Measurements from ENCODE around the gene NIPSNAP3A.
A peak's percentile ranks its signal among the peaks of the same experiment; 100 is the strongest.

NIPSNAP3A gene

GRCh38 chr9:104772714-104773510 is 25.4 kb downstream of the NIPSNAP3A start:
- Histone ChIP-seq H2AFZ (ENCODE audit: insufficient read depth, low read length, poor library complexity) (no peak overlapping the region), H3K9me3 (ENCODE audit: insufficient read depth, low read depth, low read length) (no peaks in the 10 kb centered on the region), H4K91ac (ENCODE audit: low read depth, low read length) (no peak overlapping the region), H3K14ac (ENCODE audit: low read length) (no peak overlapping the region), H3K4me1 (ENCODE audit: control insufficient read depth in 1 of 2, insufficient read depth in 2 of 2, low read length in 2 of 2) (no peaks in the 10 kb centered on the region), H2BK120ac (ENCODE audit: insufficient read depth, low read length, poor library complexity) (no peak overlapping the region), H3K79me1 (ENCODE audit: low read length) (no peaks in the 10 kb centered on the region), H3K18ac (ENCODE audit: low read length) (no peak overlapping the region), H3K4me3 (ENCODE audit: low read depth, low read length) (no peak overlapping the region), H3K36me3 (ENCODE audit: control insufficient read depth in 1 of 2, insufficient read depth in 2 of 2, low read length in 2 of 2) (no peaks in the 10 kb centered on the region), H3K23ac (ENCODE audit: low read length) (no peak overlapping the region), H2AK5ac (ENCODE audit: low read length) (no peak overlapping the region), H3K27ac (ENCODE audit: low read depth, low read length) (no peak overlapping the region), H2BK5ac (ENCODE audit: low read depth, low read length, poor library complexity) (no peak overlapping the region), H3K27me3 (ENCODE audit: insufficient read depth, low read length) (no peaks in the 10 kb centered on the region), H4K8ac (ENCODE audit: low read depth, low read length) (no peak overlapping the region), H3K79me2 (ENCODE audit: control insufficient read depth, insufficient read depth, low read length, poor library complexity) (no peaks in the 10 kb centered on the region), H3K4ac (ENCODE audit: low read depth, low read length) (no peak overlapping the region), H2BK12ac (ENCODE audit: low read length) (no peak overlapping the region), H3K9ac (ENCODE audit: low read length) (no peak overlapping the region), H3K4me2 (ENCODE audit: low read length) (no peak overlapping the region), H4K12ac (ENCODE audit: low read depth, low read length) (no peak overlapping the region)
- no peak for DNase-seq
- no CpG with 5 or more reads among the region's 5 CpGs for WGBS (ENCODE audit: extremely low coverage, insufficient coverage, insufficient read length)

DNA sequence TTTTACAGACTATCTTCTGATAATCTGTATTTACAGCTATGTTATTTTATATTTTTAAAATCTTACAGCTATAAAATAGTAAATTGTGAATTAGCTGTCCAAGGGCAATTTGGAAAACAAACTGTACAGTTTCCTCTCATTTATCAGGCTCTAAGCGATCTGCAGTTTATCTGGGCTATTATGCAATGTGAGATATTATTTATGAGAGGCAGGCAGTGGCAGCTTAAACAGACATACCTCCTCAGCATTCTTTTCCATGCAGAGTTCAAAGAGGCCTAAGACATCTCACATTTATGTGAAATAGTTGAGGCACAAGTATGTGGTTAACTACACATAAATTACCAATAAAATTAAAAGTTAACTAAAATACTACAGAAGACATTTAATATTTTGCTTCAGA is 26.6 kb downstream of the NIPSNAP3A start:
- no peak overlapping the region for H2BK12ac ChIP-seq (ENCODE audit: low read length)
- H2AFZ ChIP-seq (ENCODE audit: insufficient read depth, low read length, poor library complexity): no peak overlapping the region
- H3K4me2 ChIP-seq (ENCODE audit: low read length): no peak overlapping the region
- H3K27me3 ChIP-seq (ENCODE audit: insufficient read depth, low read length): no peaks in the 10 kb centered on the region
- no peak overlapping the region for H2AK5ac ChIP-seq (ENCODE audit: low read length)
- no peak overlapping the region for H3K4ac ChIP-seq (ENCODE audit: low read depth, low read length)
- no peak overlapping the region for H2BK120ac ChIP-seq (ENCODE audit: insufficient read depth, low read length, poor library complexity)
- no peaks in the 10 kb centered on the region for H3K36me3 ChIP-seq (ENCODE audit: control insufficient read depth in 1 of 2, insufficient read depth in 2 of 2, low read length in 2 of 2)
- no peak overlapping the region for H3K27ac ChIP-seq (ENCODE audit: low read depth, low read length)
- no peak overlapping the region for H3K14ac ChIP-seq (ENCODE audit: low read length)
- H4K12ac ChIP-seq (ENCODE audit: low read depth, low read length): no peak overlapping the region
- H3K79me1 ChIP-seq (ENCODE audit: low read length): no peaks in the 10 kb centered on the region
- H3K18ac ChIP-seq (ENCODE audit: low read length): no peak overlapping the region
- H4K91ac ChIP-seq (ENCODE audit: low read depth, low read length): no peak overlapping the region
- no peaks in the 10 kb centered on the region for H3K9me3 ChIP-seq (ENCODE audit: insufficient read depth, low read depth, low read length)
- WGBS (ENCODE audit: extremely low coverage, insufficient coverage, insufficient read length): no CpG with 5 or more reads among the region's 1 CpG
- no peak overlapping the region for H4K8ac ChIP-seq (ENCODE audit: low read depth, low read length)
- H3K79me2 ChIP-seq (ENCODE audit: control insufficient read depth, insufficient read depth, low read length, poor library complexity): no peaks in the 10 kb centered on the region
- no peak overlapping the region for H2BK5ac ChIP-seq (ENCODE audit: low read depth, low read length, poor library complexity)
- DNase-seq: no peak
- H3K23ac ChIP-seq (ENCODE audit: low read length): no peak overlapping the region
- no peak overlapping the region for H3K9ac ChIP-seq (ENCODE audit: low read length)
- no peak overlapping the region for H3K4me3 ChIP-seq (ENCODE audit: low read depth, low read length)
- H3K4me1 ChIP-seq (ENCODE audit: control insufficient read depth in 1 of 2, insufficient read depth in 2 of 2, low read length in 2 of 2): no peaks in the 10 kb centered on the region

DNA sequence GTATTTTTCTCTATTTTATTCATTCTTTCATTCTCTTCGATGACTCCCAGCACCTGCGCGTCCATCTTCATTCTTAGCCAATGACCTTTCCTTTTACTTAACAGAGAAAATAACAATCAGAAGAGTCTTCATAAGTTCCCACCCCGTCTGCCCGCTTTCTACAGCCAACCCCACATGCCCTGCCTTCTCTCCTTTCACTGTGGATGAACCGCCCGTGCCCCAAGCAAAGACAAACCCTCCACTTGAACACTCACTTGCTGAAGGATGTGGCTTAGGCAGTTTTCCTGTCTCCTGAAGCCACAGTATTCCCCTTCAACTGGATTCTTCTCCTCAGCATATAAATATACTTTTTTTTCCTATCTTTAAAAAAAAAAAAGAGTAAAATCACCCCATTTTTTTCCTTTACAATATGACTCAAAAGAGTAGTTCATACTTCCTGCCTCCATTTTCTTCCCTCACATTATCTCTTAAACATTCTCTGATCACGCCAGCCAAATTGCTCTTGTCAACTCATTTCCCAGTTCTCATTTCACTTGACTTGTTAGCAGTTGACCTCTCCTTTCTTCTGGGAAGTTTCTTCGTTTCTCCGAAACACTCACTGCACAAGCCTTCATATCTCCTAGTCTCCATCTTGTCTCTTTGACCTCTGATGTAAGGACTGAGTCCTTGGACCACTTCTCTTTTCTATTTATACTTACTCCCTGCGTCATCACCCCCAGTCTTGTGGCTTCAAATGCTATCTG is 27.5 kb downstream of the NIPSNAP3A start:
- H3K4me2 ChIP-seq (ENCODE audit: low read length): no peak overlapping the region
- H3K79me1 ChIP-seq (ENCODE audit: low read length): no peaks in the 10 kb centered on the region
- H4K8ac ChIP-seq (ENCODE audit: low read depth, low read length): no peak overlapping the region
- H3K4ac ChIP-seq (ENCODE audit: low read depth, low read length): no peak overlapping the region
- H3K9me3 ChIP-seq (ENCODE audit: insufficient read depth, low read depth, low read length): no peaks in the 10 kb centered on the region
- H3K9ac ChIP-seq (ENCODE audit: low read length): no peak overlapping the region
- H2BK120ac ChIP-seq (ENCODE audit: insufficient read depth, low read length, poor library complexity): no peak overlapping the region
- H3K14ac ChIP-seq (ENCODE audit: low read length): no peak overlapping the region
- H2BK5ac ChIP-seq (ENCODE audit: low read depth, low read length, poor library complexity): no peak overlapping the region
- H2BK12ac ChIP-seq (ENCODE audit: low read length): no peak overlapping the region
- no peaks in the 10 kb centered on the region for H3K27me3 ChIP-seq (ENCODE audit: insufficient read depth, low read length)
- WGBS (ENCODE audit: extremely low coverage, insufficient coverage, insufficient read length): no CpG with 5 or more reads among the region's 11 CpGs
- no peaks in the 10 kb centered on the region for H3K79me2 ChIP-seq (ENCODE audit: control insufficient read depth, insufficient read depth, low read length, poor library complexity)
- peak in 1 of 2 donors; percentile 19 for DNase-seq
- H3K36me3 ChIP-seq (ENCODE audit: control insufficient read depth in 1 of 2, insufficient read depth in 2 of 2, low read length in 2 of 2): no peaks in the 10 kb centered on the region
- H3K4me1 ChIP-seq (ENCODE audit: control insufficient read depth in 1 of 2, insufficient read depth in 2 of 2, low read length in 2 of 2): no peaks in the 10 kb centered on the region
- H3K27ac ChIP-seq (ENCODE audit: low read depth, low read length): no peak overlapping the region
- no peak overlapping the region for H3K18ac ChIP-seq (ENCODE audit: low read length)
- no peak overlapping the region for H4K91ac ChIP-seq (ENCODE audit: low read depth, low read length)
- H3K23ac ChIP-seq (ENCODE audit: low read length): no peak overlapping the region
- H4K12ac ChIP-seq (ENCODE audit: low read depth, low read length): no peak overlapping the region
- no peak overlapping the region for H2AFZ ChIP-seq (ENCODE audit: insufficient read depth, low read length, poor library complexity)
- H2AK5ac ChIP-seq (ENCODE audit: low read length): no peak overlapping the region
- H3K4me3 ChIP-seq (ENCODE audit: low read depth, low read length): no peak overlapping the region

- Histone ChIP-seq H4K12ac (ENCODE audit: low read depth, low read length) (no peak overlapping the region), H4K91ac (ENCODE audit: low read depth, low read length) (no peak overlapping the region), H2BK5ac (ENCODE audit: low read depth, low read length, poor library complexity) (no peak overlapping the region), H4K8ac (ENCODE audit: low read depth, low read length) (no peak overlapping the region), H2BK12ac (ENCODE audit: low read length) (no peak overlapping the region), H3K18ac (ENCODE audit: low read length) (no peak overlapping the region), H3K14ac (ENCODE audit: low read length) (no peak overlapping the region), H3K79me2 (ENCODE audit: control insufficient read depth, insufficient read depth, low read length, poor library complexity) (no peaks in the 10 kb centered on the region), H2AK5ac (ENCODE audit: low read length) (no peak overlapping the region), H3K23ac (ENCODE audit: low read length) (no peak overlapping the region), H3K4me1 (ENCODE audit: control insufficient read depth in 1 of 2, insufficient read depth in 2 of 2, low read length in 2 of 2) (no peaks in the 10 kb centered on the region), H3K4ac (ENCODE audit: low read depth, low read length) (no peak overlapping the region), H3K27ac (ENCODE audit: low read depth, low read length) (no peak overlapping the region), H3K4me2 (ENCODE audit: low read length) (no peak overlapping the region), H2BK120ac (ENCODE audit: insufficient read depth, low read length, poor library complexity) (no peak overlapping the region), H3K36me3 (ENCODE audit: control insufficient read depth in 1 of 2, insufficient read depth in 2 of 2, low read length in 2 of 2) (no peaks in the 10 kb centered on the region), H3K27me3 (ENCODE audit: insufficient read depth, low read length) (no peaks in the 10 kb centered on the region), H3K9ac (ENCODE audit: low read length) (no peak overlapping the region), H3K4me3 (ENCODE audit: low read depth, low read length) (no peak overlapping the region), H3K9me3 (ENCODE audit: insufficient read depth, low read depth, low read length) (no peaks in the 10 kb centered on the region), H2AFZ (ENCODE audit: insufficient read depth, low read length, poor library complexity) (no peak overlapping the region), H3K79me1 (ENCODE audit: low read length) (no peaks in the 10 kb centered on the region)
- no peak for DNase-seq
These were observed 28.1 kb downstream of the NIPSNAP3A start for GRCh38 chr9:104775574-104775936.
